ENCODE results near the gene ADGRB3.
"Not testable (repeated sequence)": the region's sequence is repeated elsewhere in the genome, so short reads cannot be mapped to it uniquely, and the experiment has no call there.

Gene ADGRB3

GRCh38 chr6:68973066-68973465 is 338.0 kb downstream of the ADGRB3 start:
- no peak for DNase-seq

GRCh38 chr6:68975064-68975463 is 340.0 kb downstream of the ADGRB3 start:
- no peak for DNase-seq

- no peak for DNase-seq
Measured at GRCh38 chr6:68975816-68976215, 340.7 kb downstream of the ADGRB3 start.

GRCh38 chr6:68976260-68976659 is 341.2 kb downstream of the ADGRB3 start:
- DNase-seq: no peak

- no peak for DNase-seq
Measured at GRCh38 chr6:68978411-68978810, 343.3 kb downstream of the ADGRB3 start.

GRCh38 chr6:68981668-68982067 is 346.6 kb downstream of the ADGRB3 start:
- not testable (repeated sequence) for DNase-seq

- no peak for DNase-seq
Measured at GRCh38 chr6:68988698-68989097, 353.6 kb downstream of the ADGRB3 start.

GRCh38 chr6:68990317-68990716 is 355.2 kb downstream of the ADGRB3 start:
- no peak for DNase-seq

- DNase-seq: no peak
Measured at GRCh38 chr6:68993911-68994310, 358.8 kb downstream of the ADGRB3 start.

- DNase-seq: no peak
Measured at GRCh38 chr6:68994521-68994920, 359.4 kb downstream of the ADGRB3 start.

- no peak for DNase-seq
Measured at GRCh38 chr6:69005199-69005598, 370.1 kb downstream of the ADGRB3 start.

GRCh38 chr6:69007781-69008180 is 372.7 kb downstream of the ADGRB3 start:
- no peak for DNase-seq

- no peak for DNase-seq
Measured at GRCh38 chr6:69012211-69012610, 377.1 kb downstream of the ADGRB3 start.

GRCh38 chr6:69012876-69013275 is 377.8 kb downstream of the ADGRB3 start:
- no peak for DNase-seq

GRCh38 chr6:69018906-69019305 is 383.8 kb downstream of the ADGRB3 start:
- no peak for DNase-seq

GRCh38 chr6:69019832-69020231 is 384.8 kb downstream of the ADGRB3 start:
- DNase-seq: no peak

- no peak for DNase-seq
Measured at GRCh38 chr6:69022993-69023392, 387.9 kb downstream of the ADGRB3 start.

GRCh38 chr6:69026243-69026642 is 391.2 kb downstream of the ADGRB3 start:
- DNase-seq: no peak

- DNase-seq: no peak
Measured at GRCh38 chr6:69026715-69027114, 391.6 kb downstream of the ADGRB3 start.

- no peak for DNase-seq
Measured at GRCh38 chr6:69027861-69028260, 392.8 kb downstream of the ADGRB3 start.

GRCh38 chr6:69038841-69039240 is 403.8 kb downstream of the ADGRB3 start:
- no peak for DNase-seq

- no peak for DNase-seq
Measured at GRCh38 chr6:69042297-69042696, 407.2 kb downstream of the ADGRB3 start.

- no peak for DNase-seq
Measured at GRCh38 chr6:69044534-69044933, 409.5 kb downstream of the ADGRB3 start.

GRCh38 chr6:69059413-69059812 is 424.3 kb downstream of the ADGRB3 start:
- DNase-seq: no peak

GRCh38 chr6:69061066-69061465 is 426.0 kb downstream of the ADGRB3 start:
- DNase-seq: no peak

GRCh38 chr6:69063401-69063800 is 428.3 kb downstream of the ADGRB3 start:
- DNase-seq: no peak
